Panc1 (cell line): ENCODE results near the gene COMTD1. TPM values are rescaled to one million over a fixed set of nuclear protein-coding genes. Genes with fewer than 3 reads are reported as not detected.

Experiments
- ATAC-seq: fragments of 200-7000 bp; cut with Tn5 transposase; 2 replicates; pipeline ENCODE4 v1.9.1; 2020; ENCODE audit warnings: mild to moderate bottlenecking, moderate library complexity
- BruUV-seq: library from RNA; stranded (reverse); fragments of 400-500 nt; replicated peaks from 2 replicates; lab custom pipeline; 2021; lab: Mats Ljungman, UMichigan
- CTCF ChIA-PET: fragments of 300-600 bp; sonication (Branson Sonifier 250); formaldehyde crosslinking; loops from one replicate; lab custom pipeline; 2022; ENCODE audit warnings: antibody characterized with exemption; lab: Charles Lee
- POLR2A ChIA-PET: fragments of 300-600 bp; sonication (Branson Sonifier 250); formaldehyde crosslinking; loops from one replicate; lab custom pipeline; 2022; ENCODE audit warnings: antibody characterized with exemption; lab: Charles Lee
- DNase-seq: peaks from one replicate; pipeline ENCODE4 v3.0.0-alpha.2; 2010; ENCODE audit warnings: low read depth, low spot score
- H3K27ac ChIP-seq: 2 replicates; pipeline ENCODE4 v1.5.1; 2011; ENCODE audit warnings: mild to moderate bottlenecking, low read length, inconsistent platforms
- H3K27me3 ChIP-seq: fragments of 200-500 bp; sonication (Bioruptor generic); 2 replicates; pipeline ENCODE4 v1.6.0; 2014; ENCODE audit warnings: low read length, inconsistent platforms; ENCODE audit not compliant: control insufficient read depth, insufficient read depth
- H3K36me3 ChIP-seq: fragments of 200-500 bp; sonication (Bioruptor generic); 2 replicates; pipeline ENCODE4 v1.5.1; 2014; ENCODE audit warnings: inconsistent platforms, mild to moderate bottlenecking, low read length, moderate library complexity; ENCODE audit not compliant: control insufficient read depth, insufficient read depth
- H3K4me1 ChIP-seq: 2 replicates; pipeline ENCODE4 v1.5.1; 2011; ENCODE audit warnings: inconsistent platforms, mild to moderate bottlenecking, low read length, moderate library complexity; ENCODE audit not compliant: control insufficient read depth, insufficient read depth
- H3K4me3 ChIP-seq, 2 experiments: 2 replicates each; pipeline ENCODE4 v1.5.1; 2011 to 2012; ENCODE audit warnings: low read depth in 2 of 2, low read length in 2 of 2, mild to moderate bottlenecking in 2 of 2, inconsistent platforms in 1 of 2, moderate library complexity in 1 of 2
- H3K9me3 ChIP-seq: fragments of 200-500 bp; sonication (Bioruptor generic); 2 replicates; pipeline ENCODE4 v1.5.1; 2014; ENCODE audit warnings: low read depth, mild to moderate bottlenecking, inconsistent platforms, low read length, moderate library complexity; ENCODE audit not compliant: control insufficient read depth, insufficient read depth
- POLR2AphosphoS5 ChIP-seq: IDR thresholded peaks from 2 replicates; pipeline ENCODE4 v1.6.1; 2012; ENCODE audit warnings: mild to moderate bottlenecking, low read depth, low read length, moderate library complexity
- REST ChIP-seq, 2 experiments: IDR thresholded peaks; 2 replicates each; pipeline ENCODE4 v1.6.1; 2011 to 2012; ENCODE audit warnings: low read depth in 2 of 2, control low read depth in 1 of 2, low read length in 1 of 2, mild to moderate bottlenecking in 1 of 2, moderate library complexity in 1 of 2; ENCODE audit not compliant: insufficient read depth in 1 of 2
- SIN3A ChIP-seq: IDR thresholded peaks from 2 replicates; pipeline ENCODE4 v1.6.1; 2012; ENCODE audit warnings: low read depth, mild to moderate bottlenecking, low read length, moderate library complexity, borderline replicate concordance; ENCODE audit not compliant: insufficient read depth
- TCF7L2 ChIP-seq: IDR thresholded peaks from 2 replicates; pipeline ENCODE4 v1.6.1; 2011; ENCODE audit warnings: mild to moderate bottlenecking, low read depth, low read length, inconsistent platforms
- in situ Hi-C: cut with HindIII; loops from 2 replicates; pipeline ENCODE4 v1.10.0; 2016; ENCODE audit warnings: low sequenced_read_pairs, low pct_unique_long_range_greater_than_20kb
- intact Hi-C: fragments of 100-400 bp; cut with micrococcal nuclease; formaldehyde crosslinking; loops from one replicate; pipeline ENCODE4 v1.10.0; 2022; ENCODE audit not compliant: unreplicated experiment
- total RNA-seq: library from RNA; stranded (reverse); gene quantifications from one replicate; pipeline ENCODE4 v1.2.1, GENCODE V29; 2021; ENCODE audit not compliant: unreplicated experiment
- TF ChIP-seq, protein P1 (sequence below): fragments of 450-650 bp; IDR thresholded peaks from 2 replicates; pipeline ENCODE4 v1.5.1; 2017; ENCODE audit warnings: mild to moderate bottlenecking

The COMTD1 gene
- total RNA-seq, 1 experiment from 2014 or later: 32.8 TPM

DNA sequence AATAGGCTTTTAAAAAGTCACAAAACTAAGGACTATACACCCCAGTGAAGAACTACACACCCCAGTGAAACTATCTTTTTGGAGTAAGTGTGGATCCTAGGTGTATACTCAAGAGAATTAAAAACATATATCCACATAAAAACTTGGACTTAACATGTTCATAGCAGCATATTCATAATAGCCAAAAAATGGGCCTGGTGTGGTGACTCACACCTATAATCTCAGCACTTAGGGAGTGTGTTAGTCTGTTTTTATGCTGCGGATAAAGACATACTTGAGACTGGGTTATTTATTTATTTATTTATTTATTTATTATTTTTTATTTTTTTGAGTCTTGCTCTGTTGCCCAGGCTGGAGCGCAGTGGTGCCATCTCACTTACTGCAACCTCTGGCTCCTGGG, 19.0 kb upstream of the COMTD1 start:
- intact Hi-C loops (no loop called here), in situ Hi-C loops (no loop called here)
- ChIA-PET CTCF (no interaction called here), POLR2A (no interaction called here)
- Histone ChIP-seq H3K4me1 (no peaks in the 10 kb centered on the region), H3K4me3 (no peak overlapping the region), H3K36me3 (no peaks in the 10 kb centered on the region), H3K9me3 (peaks cover 7% of the 10 kb centered on the region; the same call in 1 of the 2 replicates), H3K27me3 (no peaks in the 10 kb centered on the region), H3K27ac (no peak overlapping the region)
- BruUV-seq: no TSS peak
- TF ChIP-seq, protein P1, sequence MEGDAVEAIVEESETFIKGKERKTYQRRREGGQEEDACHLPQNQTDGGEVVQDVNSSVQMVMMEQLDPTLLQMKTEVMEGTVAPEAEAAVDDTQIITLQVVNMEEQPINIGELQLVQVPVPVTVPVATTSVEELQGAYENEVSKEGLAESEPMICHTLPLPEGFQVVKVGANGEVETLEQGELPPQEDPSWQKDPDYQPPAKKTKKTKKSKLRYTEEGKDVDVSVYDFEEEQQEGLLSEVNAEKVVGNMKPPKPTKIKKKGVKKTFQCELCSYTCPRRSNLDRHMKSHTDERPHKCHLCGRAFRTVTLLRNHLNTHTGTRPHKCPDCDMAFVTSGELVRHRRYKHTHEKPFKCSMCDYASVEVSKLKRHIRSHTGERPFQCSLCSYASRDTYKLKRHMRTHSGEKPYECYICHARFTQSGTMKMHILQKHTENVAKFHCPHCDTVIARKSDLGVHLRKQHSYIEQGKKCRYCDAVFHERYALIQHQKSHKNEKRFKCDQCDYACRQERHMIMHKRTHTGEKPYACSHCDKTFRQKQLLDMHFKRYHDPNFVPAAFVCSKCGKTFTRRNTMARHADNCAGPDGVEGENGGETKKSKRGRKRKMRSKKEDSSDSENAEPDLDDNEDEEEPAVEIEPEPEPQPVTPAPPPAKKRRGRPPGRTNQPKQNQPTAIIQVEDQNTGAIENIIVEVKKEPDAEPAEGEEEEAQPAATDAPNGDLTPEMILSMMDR: no peak
- no peak for TF ChIP-seq TCF7L2
- no peak for TF ChIP-seq SIN3A
- TF ChIP-seq POLR2AphosphoS5: no peak
- TF ChIP-seq REST (IDR thresholded peaks at IDR 0.05; ENCODE audit: insufficient read depth in 1 of 2, low read depth in 2 of 2, low read length in 1 of 2): no peak
- no peak for ATAC-seq
- DNase-seq: no peak

DNA sequence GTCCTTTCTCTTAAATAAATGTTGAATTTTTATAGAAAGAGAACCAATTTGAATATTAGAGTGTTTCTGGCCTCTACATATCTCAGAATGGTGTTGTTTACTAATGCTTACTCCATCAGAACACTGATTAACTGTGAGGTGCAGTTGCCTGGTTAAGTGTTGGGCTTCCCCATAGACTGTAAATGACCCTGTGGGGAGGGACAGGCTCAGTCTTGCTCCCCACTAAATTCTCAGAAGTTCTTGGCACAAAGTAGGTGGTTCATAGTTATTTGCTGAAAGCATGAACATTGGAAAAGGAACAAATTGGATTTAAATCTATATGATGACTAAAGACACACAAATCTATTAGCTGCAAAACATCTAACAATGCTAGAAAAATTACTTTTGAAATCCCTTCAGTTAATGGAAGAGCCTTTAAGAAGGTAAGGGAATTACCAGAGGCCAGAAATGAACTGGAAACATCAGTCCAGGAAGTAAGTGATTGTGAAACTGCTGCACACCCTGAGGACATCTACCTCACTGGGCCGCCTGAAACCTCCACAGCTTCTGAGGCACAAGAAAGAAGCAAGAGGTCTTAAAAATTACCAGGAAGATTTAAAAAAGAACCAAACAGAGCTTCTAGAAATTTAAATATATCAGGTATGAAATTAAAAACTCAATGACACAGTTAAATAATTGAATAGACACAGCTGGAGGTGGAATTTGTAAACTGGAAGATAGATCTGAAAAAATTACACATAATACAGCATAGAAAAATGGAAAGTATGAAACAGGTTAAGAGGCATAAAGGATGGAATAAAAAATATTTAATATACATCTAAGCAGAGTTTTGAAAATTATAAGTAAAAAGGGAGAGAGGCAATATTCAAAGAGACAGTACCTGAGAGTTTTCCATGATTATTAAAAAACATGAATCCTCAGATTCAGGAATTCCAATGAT, 17.8 kb upstream of the COMTD1 start:
- DNase-seq: no peak
- TF ChIP-seq REST (IDR thresholded peaks at IDR 0.05; ENCODE audit: insufficient read depth in 1 of 2, low read depth in 2 of 2, low read length in 1 of 2) (no peak), SIN3A (no peak), TCF7L2 (no peak), POLR2AphosphoS5 (no peak)
- TF ChIP-seq, protein P1: no peak
- Histone ChIP-seq H3K4me3 (no peak overlapping the region), H3K36me3 (no peaks in the 10 kb centered on the region), H3K27ac (no peak overlapping the region), H3K27me3 (no peaks in the 10 kb centered on the region), H3K4me1 (no peaks in the 10 kb centered on the region), H3K9me3 (peaks cover 7% of the 10 kb centered on the region; the same call in 1 of the 2 replicates)
- CTCF ChIA-PET: no interaction called here
- in situ Hi-C loops: no loop called here
- intact Hi-C loops: no loop called here
- no TSS peak for BruUV-seq
- no peak for ATAC-seq
- POLR2A ChIA-PET: no interaction called here
